Activated CD4-positive, alpha-beta T cell treated with anti-CD3 and anti-CD28 coated beads for 36 hours (primary cell): ENCODE measurements around the gene FOXO3B. TPM values are rescaled to one million over a fixed set of nuclear protein-coding genes. Genes with fewer than 3 reads are reported as not detected.
"Not testable (repeated sequence)": the region's sequence is repeated elsewhere in the genome, so short reads cannot be mapped to it uniquely, and the experiment has no call there.

Source experiments
- ATAC-seq: fragments of 200-7000 bp; cut with Tn5 transposase; one replicate; pipeline ENCODE4 v1.10.0; 2021; ENCODE audit warnings: mild to moderate bottlenecking, moderate library complexity
- CTCF ChIA-PET: fragments of 350-600 bp; sonication (Branson Sonifier 250); formaldehyde crosslinking; loops from one replicate; lab custom pipeline; 2021; ENCODE audit warnings: antibody characterized with exemption; lab: Charles Lee
- POLR2A ChIA-PET: fragments of 350-600 bp; sonication (Branson Sonifier 250); formaldehyde crosslinking; loops from one replicate; lab custom pipeline; 2021; ENCODE audit warnings: antibody characterized with exemption, inconsistent platforms; lab: Charles Lee
- DNase-seq: peaks from one replicate; pipeline ENCODE4 v3.0.0-alpha.2; 2020
- H3K27ac Mint-ChIP-seq: one replicate; pipeline ENCODE4 v1.8.0; 2021; ENCODE audit warnings: mixed read lengths
- H3K27me3 Mint-ChIP-seq: one replicate; pipeline ENCODE4 v1.8.0; 2021; ENCODE audit warnings: mixed read lengths
- H3K36me3 Mint-ChIP-seq: one replicate; pipeline ENCODE4 v1.8.0; 2021; ENCODE audit warnings: low read depth, mixed read lengths
- H3K4me1 Mint-ChIP-seq: one replicate; pipeline ENCODE4 v1.8.0; 2021; ENCODE audit warnings: mixed read lengths
- H3K4me3 Mint-ChIP-seq: one replicate; pipeline ENCODE4 v1.8.0; 2021; ENCODE audit warnings: mild to moderate bottlenecking, moderate library complexity, mixed read lengths
- H3K9me3 Mint-ChIP-seq: one replicate; pipeline ENCODE4 v1.8.0; 2021; ENCODE audit warnings: low read depth, mixed read lengths
- intact Hi-C, 2 experiments: fragments of 100-400 bp; cut with DNase I in 1 of 2; cut with micrococcal nuclease in 1 of 2; formaldehyde crosslinking; loops; one replicate each; pipeline versions ENCODE4 v1.14.2 to v1.15.1; 2022 to 2024; cut with DNase I, micrococcal nuclease
- total RNA-seq, 2 experiments: library from RNA; stranded (reverse); gene quantifications; one replicate each; pipeline ENCODE4 v1.2.3, GENCODE V29; 2021

The FOXO3B gene
- 1 to 10 TPM; 4.4 to 4.6 TPM for total RNA-seq

DNA sequence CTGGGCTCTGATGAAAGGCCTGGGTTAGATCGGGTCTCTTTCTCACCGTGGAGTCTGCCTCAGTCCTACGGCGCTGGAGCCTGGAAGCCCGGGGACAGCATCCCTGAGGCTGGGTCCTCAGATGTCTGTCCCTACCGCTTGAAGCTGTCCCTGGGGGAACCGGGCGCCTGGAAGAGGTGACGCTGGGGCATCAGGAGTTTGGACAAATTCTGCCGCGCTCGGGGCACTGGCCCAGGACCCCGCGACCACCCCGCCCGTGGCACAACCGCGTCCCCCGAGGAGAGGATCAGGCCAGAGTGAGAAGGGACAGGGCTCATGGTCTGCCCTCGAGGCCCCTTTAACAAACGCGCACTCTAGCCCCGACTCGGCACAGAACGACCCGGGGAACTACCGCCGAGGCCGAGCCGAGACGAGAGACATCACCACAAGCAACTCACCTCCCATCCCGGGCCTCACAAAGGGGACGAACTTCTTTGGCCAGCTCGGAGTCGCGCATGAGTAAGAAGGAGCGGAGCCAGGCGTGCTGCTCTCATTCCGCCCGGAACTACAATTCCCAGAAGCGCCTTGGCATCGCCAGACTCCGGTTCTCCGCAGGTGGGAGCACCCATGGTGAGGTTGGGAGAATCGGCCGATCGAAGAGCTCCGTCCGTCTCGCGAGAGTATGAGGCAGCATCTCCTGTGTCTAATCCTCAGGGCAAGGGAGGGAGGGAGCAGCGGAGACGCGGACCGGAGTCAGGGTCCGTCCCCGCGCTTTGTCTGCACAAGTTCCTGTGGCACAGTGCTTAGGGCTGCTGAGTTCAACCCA lies at the start of gene FOXO3B:
Gene FOXO3B, minus strand, starts transcription at position 548 of the 805 bp plus-strand sequence. CDS start 663 bp downstream, outside the sequence.
- DNase-seq (peak; percentile 90), ATAC-seq (peak; percentile 98)
- Mint-ChIP-seq H3K27ac (peak within 1 kb of the TSS; percentile 89), H3K4me3 (peak within 1 kb of the TSS; percentile 87), H3K36me3 (peaks cover 14% of the 10 kb centered on the region)
- H3K4me1 Mint-ChIP-seq, H3K9me3 Mint-ChIP-seq, intact Hi-C loops, H3K27me3 Mint-ChIP-seq: not testable (repeated sequence)
- CTCF ChIA-PET = interaction anchor here (0.6 kb wide), 1 partner anchor 16 kb away, joined by 4 read pairs; no protein-coding TSS in a partner anchor
- POLR2A ChIA-PET = interaction anchor here (0.6 kb wide), 1 partner anchor 16 kb away, joined by 3 read pairs; no protein-coding TSS in a partner anchor

DNA sequence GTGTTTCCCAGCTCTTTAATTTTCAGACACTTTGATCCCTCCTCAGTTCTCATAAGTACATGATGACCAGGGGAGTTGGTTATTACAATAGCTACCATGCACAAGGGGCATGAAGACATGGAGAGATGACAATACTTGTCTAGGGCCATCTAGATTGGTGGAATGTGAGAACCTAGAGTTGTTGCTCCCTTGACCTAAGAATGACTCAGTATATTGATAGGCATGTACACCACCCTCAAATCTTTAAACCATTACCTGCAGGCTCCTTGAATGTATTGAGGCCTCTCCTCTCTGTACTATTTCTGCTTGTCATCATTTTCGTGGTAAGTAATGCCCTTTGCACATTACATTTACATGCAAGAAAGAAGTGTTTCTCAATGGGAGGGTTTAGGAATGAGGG lies 41.4 kb upstream of the FOXO3B start:
- POLR2A ChIA-PET, ATAC-seq, H3K4me1 Mint-ChIP-seq: not testable (repeated sequence)

DNA sequence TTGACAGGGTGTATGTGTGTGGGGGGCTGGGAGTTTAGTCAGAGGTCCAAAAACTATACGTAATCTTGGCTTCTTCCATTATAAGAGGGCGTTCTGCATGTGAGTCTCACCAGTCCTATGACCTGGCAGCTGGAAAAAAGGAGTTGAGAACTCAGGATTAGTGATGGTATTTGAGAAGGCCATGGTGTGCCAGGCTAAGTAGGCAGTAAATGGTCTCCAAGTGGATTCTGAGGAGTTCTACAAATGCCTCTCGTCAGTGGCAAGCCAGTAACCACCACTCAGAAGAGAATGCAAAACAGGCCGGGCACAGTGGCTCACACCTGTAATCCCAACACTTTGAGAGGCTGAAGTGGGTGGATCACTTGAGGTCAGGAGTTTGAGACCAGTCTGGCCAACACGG lies 40.5 kb upstream of the FOXO3B start:
- ATAC-seq, H3K4me3 Mint-ChIP-seq, H3K4me1 Mint-ChIP-seq, H3K9me3 Mint-ChIP-seq, H3K27ac Mint-ChIP-seq, DNase-seq, H3K27me3 Mint-ChIP-seq, intact Hi-C loops, CTCF ChIA-PET, POLR2A ChIA-PET, H3K36me3 Mint-ChIP-seq: not testable (repeated sequence)

More for the DNA sequence above, 41.4 kb upstream of the FOXO3B start:
- H3K4me3 Mint-ChIP-seq, DNase-seq, H3K36me3 Mint-ChIP-seq, H3K27me3 Mint-ChIP-seq, intact Hi-C loops, H3K9me3 Mint-ChIP-seq, CTCF ChIA-PET, H3K27ac Mint-ChIP-seq: not testable (repeated sequence)

DNA sequence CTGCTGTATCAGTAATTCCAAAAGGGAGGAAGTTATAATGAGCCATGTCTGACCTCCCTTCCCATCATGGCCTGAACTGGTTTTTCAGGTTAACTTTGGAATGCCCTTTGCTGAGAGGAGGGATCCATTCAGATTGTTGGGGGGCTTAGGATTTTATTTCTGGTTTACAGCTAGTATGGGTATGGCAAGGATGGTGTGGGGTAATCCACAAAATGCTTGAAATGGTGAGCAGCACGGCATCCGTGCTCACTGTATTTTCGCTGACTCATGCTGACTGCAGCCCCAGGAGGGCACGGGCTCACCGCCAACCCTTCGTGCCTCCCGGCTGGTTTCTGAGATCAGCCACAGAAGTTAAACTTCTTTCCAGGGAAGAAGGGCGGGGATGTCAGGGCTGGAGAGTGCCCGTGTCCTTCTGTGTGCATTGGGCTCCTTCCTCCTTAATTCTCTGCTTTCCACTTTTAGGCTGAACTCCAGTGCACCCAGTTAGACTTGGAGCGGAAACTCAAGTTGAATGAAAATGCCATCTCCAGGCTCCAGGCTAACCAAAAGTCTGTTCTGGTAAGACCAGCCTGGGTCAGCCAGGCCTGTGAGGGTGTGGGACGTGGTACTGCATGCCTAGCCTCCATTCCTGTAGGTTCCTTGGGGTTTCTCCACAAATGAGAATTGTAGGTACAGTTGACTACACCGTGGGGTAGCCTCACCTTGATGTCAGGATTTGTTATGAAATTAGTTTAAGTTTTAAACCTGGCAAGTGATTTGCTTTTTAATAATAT lies 39.8 kb upstream of the FOXO3B start:
- DNase-seq, H3K27ac Mint-ChIP-seq, CTCF ChIA-PET, ATAC-seq, H3K9me3 Mint-ChIP-seq, H3K27me3 Mint-ChIP-seq, POLR2A ChIA-PET, H3K4me1 Mint-ChIP-seq, H3K36me3 Mint-ChIP-seq, intact Hi-C loops, H3K4me3 Mint-ChIP-seq: not testable (repeated sequence)

DNA sequence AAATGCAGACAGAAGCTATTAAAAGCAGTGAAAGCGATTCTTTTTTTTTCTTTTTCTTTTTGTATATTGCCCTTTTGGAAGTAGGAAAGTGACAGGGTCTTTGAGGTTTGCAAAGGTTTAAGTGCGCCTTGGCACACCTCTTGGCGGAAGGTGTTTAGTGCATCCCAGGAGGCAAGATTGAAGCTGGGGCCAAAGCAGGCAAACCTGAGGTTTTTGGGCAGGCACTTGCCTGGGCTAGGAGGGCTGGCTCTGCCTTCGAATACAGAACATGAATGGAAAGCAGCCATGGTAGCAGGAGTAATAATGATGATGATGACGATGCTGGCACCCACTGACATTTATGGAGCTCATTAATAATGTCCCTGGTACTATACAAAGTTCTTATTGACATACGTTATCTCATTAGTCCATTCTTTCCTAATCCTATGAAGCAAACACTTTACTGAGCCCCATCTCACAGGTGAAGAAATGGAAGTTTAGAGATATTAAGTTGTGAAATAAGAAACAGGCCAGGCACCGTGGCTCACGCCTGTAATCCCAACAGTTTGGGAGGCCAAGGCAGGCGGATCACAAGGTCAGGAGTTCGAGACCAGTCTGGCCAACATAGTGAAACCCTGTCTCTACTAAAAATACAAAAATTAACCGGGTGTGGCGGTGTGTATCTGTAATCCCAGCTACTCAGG lies 37.5 kb upstream of the FOXO3B start:
- CTCF ChIA-PET, POLR2A ChIA-PET, intact Hi-C loops, ATAC-seq, H3K27me3 Mint-ChIP-seq, H3K27ac Mint-ChIP-seq, H3K36me3 Mint-ChIP-seq, H3K4me1 Mint-ChIP-seq, H3K9me3 Mint-ChIP-seq, H3K4me3 Mint-ChIP-seq, DNase-seq: not testable (repeated sequence)

DNA sequence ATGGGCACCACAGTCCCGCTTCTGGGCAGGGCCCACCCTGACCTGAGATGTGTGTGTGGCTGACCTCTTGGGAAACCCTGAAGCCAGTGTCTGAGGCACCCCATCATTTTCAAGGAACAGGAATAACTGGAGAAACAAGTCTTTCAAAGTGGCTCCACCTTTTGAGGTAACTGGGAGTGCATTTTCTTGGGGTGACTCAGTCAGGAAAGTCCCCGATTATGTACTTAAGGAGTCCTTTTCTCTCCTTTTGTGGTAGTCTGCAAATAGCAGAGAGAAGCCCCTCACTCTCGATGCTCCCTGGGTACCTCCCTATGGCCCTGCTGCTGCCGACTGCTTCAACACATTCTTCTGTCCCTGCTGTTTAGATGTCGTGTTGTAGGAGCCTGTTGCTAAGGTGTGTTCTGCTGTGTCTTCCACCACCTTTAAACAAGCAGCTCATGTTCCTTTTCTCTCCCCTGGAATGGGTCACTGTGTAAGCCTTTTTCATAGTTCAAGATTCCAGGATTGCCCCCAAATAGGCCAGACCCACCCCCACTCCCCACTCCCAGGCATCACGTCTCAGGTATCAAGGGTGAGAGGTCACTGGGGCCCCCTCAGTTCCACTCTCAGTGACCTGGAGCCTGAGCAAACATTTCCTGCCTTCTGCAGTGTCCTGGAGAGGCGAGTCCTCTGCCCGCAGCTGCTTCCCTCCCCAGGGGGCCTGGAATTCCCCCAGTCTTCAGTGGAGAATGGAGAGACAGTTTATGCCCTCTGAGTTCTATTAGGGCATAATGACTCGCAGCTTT lies 36.7 kb upstream of the FOXO3B start:
- peak; percentile 16 for ATAC-seq
- H3K4me3 Mint-ChIP-seq, CTCF ChIA-PET, H3K36me3 Mint-ChIP-seq, POLR2A ChIA-PET, H3K27me3 Mint-ChIP-seq, H3K27ac Mint-ChIP-seq, H3K9me3 Mint-ChIP-seq, H3K4me1 Mint-ChIP-seq, intact Hi-C loops, DNase-seq: not testable (repeated sequence)

DNA sequence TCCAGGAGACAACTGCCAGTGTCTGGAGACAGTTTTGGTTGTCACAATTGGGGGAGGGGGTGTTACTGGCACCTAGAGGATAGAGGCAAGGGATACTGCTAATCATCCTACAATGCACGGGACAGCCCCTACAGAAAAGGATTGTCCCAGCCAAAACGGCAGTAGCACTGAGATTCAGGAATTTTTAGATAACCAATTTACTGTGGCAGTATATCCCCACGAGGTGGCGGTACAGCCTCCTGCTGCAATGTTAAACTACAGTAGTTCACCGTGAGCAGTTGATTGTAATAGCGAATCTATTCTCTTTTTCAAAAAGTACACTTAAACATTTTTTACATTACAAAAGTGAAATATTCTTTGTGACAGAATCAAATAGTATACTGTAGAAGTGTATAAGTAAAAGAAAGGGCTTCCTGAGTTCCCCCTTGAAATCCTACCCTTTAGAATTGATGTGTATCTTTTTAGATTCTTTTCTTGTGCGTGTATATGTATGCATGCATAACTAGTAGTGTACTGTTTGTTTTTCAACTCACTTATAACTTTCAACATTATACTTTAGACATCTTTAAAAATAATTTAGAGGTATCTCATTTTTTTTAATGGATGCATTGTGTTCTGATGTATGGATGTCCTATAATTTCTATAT lies 30.4 kb upstream of the FOXO3B start:
- ATAC-seq (peak; percentile 68), DNase-seq (peak; percentile 82)
- H3K27ac Mint-ChIP-seq, H3K9me3 Mint-ChIP-seq, H3K4me1 Mint-ChIP-seq, H3K36me3 Mint-ChIP-seq, H3K4me3 Mint-ChIP-seq, CTCF ChIA-PET, intact Hi-C loops, POLR2A ChIA-PET, H3K27me3 Mint-ChIP-seq: not testable (repeated sequence)

DNA sequence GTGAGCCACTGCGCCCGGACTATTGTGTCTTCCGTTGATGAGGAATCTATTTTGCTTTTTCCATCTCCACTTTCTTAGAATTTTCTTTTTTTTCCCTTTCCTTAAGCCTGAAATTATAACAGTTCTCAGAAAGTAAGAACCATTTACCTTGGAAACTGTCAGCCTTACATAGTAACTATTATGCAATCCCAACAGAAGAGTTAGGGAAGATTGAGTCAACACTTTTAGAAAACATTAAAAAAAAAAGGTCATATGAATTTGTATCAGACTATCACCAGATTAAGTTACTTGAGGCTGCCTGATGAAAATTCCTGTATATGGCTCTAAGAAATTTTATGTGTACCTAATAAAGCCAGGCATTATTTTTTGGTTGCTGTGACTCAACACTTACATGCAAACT lies 26.1 kb upstream of the FOXO3B start:
- intact Hi-C loops, H3K4me1 Mint-ChIP-seq, H3K4me3 Mint-ChIP-seq, H3K27me3 Mint-ChIP-seq, POLR2A ChIA-PET, H3K9me3 Mint-ChIP-seq, CTCF ChIA-PET, H3K27ac Mint-ChIP-seq, H3K36me3 Mint-ChIP-seq, ATAC-seq, DNase-seq: not testable (repeated sequence)

DNA sequence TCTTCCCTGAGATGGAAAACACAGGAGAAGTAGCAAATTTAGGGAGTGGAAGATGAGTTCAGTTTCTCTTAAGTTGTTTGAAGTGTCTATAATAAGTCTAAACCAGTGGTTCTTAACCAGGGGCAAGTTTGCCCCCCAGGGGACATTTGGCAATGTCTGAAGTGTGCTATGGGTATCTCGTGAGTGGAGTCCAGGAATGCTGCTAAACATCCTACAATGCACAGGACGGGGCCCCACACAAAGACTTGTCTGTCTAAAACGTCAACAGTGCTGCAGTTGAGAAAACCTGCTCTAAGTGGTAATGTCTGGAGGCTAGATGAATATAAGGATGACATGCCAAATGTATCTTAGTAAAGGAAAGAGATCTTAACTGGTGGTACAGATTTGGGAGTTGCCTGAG lies 23.8 kb upstream of the FOXO3B start:
- H3K36me3 Mint-ChIP-seq, CTCF ChIA-PET, H3K4me1 Mint-ChIP-seq, POLR2A ChIA-PET, intact Hi-C loops, DNase-seq, H3K9me3 Mint-ChIP-seq, H3K4me3 Mint-ChIP-seq, ATAC-seq, H3K27ac Mint-ChIP-seq, H3K27me3 Mint-ChIP-seq: not testable (repeated sequence)

DNA sequence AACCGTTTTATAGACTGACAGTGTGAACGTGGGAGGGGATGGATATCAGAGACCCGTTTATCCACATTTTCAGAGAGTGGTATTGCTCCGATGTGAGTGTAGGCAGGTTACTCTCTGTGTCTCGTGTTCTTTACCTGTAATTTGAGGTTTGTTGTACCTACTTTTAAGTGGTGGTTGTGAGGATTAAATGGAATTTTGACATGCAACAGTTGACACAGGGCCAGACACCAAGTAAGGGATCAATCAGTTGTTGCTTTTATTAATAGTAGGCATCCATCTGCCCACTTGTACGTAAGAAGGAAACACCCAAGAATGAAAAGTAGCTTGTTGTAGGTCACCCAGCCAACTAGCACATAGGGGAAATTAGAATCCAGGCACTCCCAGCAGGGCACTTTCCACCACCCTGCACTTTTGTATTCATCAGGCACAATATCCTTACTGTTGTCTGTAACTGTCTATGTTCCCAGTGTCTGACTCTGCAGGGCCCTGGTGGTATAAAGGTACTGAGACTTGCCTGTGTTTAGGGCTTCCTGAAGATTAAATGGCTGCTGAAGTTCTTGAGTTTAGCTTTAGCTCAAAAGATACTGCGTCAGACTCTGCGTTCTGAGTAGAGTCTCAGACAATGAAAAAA lies 16.5 kb upstream of the FOXO3B start:
- CTCF ChIA-PET = interaction anchor here (0.7 to 1.0 kb wide), 2 partner anchors 16 to 73 kb away, joined by 4 read pairs; no protein-coding TSS in a partner anchor
- H3K9me3 Mint-ChIP-seq, H3K27me3 Mint-ChIP-seq, POLR2A ChIA-PET, DNase-seq, ATAC-seq, H3K36me3 Mint-ChIP-seq: not testable (repeated sequence)
- intact Hi-C loops = loop anchor here in 1 of 2 experiments (10.0 kb wide), 1 partner anchor 74 kb away; no protein-coding TSS in a partner anchor
- peak overlapping the region; percentile 69 for H3K27ac Mint-ChIP-seq
- H3K4me3 Mint-ChIP-seq = peak overlapping the region; percentile 86
- H3K4me1 Mint-ChIP-seq = peaks cover 12% of the 10 kb centered on the region
